K562 (cell line): Measurements from ENCODE around the gene BICC1. TPM values are rescaled to one million over a fixed set of nuclear protein-coding genes. Genes with fewer than 3 reads are reported as not detected.

Experiments used
- ATAC-seq: fragments of 200-7000 bp; cut with Tn5 transposase; 3 replicates; pipeline ENCODE4 v1.9.1; 2020; ENCODE audit warnings: moderate library complexity
- BruUV-seq: library from RNA; stranded (reverse); fragments of 400-500 nt; replicated peaks from 2 replicates; lab custom pipeline; 2021; lab: Mats Ljungman, UMichigan
- CTCF ChIA-PET: fragments of 300-600 bp; formaldehyde crosslinking; extraction: SDS; loops from one replicate; lab custom pipeline; 2021; ENCODE audit warnings: low intra/inter-chr PET ratio; lab: Yijun Ruan, JAX
- POLR2A ChIA-PET: fragments of 300-600, 350-650 bp; sonication (Branson Sonifier 250); formaldehyde crosslinking; extraction: SDS; loops from one replicate; lab custom pipeline; 2021; ENCODE audit warnings: antibody characterized with exemption, inconsistent platforms; lab: Yijun Ruan, JAX
- DNase-seq, 4 experiments: peaks; one replicate each; pipeline versions ENCODE4 v3.0.0 to v3.0.0-alpha.2; 2011 to 2018; ENCODE audit warnings: low spot score in 3 of 4, mixed read lengths in 3 of 4; ENCODE audit errors: extremely low read depth in 1 of 4
- FAIRE-seq: peaks from 2 replicates; lab custom pipeline; 2011; peaks lifted over from hg19 to GRCh38; lab: Jason Lieb, UNC
- H2AFZ ChIP-seq: 2 replicates; pipeline ENCODE4 v1.6.0; 2011; ENCODE audit warnings: low read depth, low read length, control low read depth, inconsistent platforms
- H3K27ac ChIP-seq: fragments of 200-600 bp; 3 replicates; pipeline ENCODE4 v1.8.0; 2011; ENCODE audit warnings: low read depth, mild to moderate bottlenecking, control low read depth, inconsistent platforms, low read length, moderate library complexity, mixed read lengths; ENCODE audit errors: extremely low read depth
- H3K27me3 ChIP-seq, 2 experiments: fragments of 300-600 bp in 1 of 2; 2 replicates in 1 of 2; 3 replicates in 1 of 2; pipeline versions ENCODE4 v1.6.0 to v1.8.0; 2011; ENCODE audit warnings: inconsistent platforms in 2 of 2, low read length in 2 of 2, mild to moderate bottlenecking in 1 of 2, mixed read lengths in 1 of 2, moderate library complexity in 1 of 2; ENCODE audit not compliant: control insufficient read depth in 2 of 2, insufficient read depth in 2 of 2
- H3K36me3 ChIP-seq: fragments of 300-600 bp; 3 replicates; pipeline ENCODE4 v1.8.0; 2011; ENCODE audit warnings: mild to moderate bottlenecking, low read length, inconsistent platforms; ENCODE audit not compliant: control insufficient read depth, insufficient read depth
- H3K4me1 ChIP-seq, 2 experiments: fragments of 200-600 bp in 1 of 2; replicated peaks in 1 of 2; 2 replicates in 1 of 2; 3 replicates in 1 of 2; pipeline versions ENCODE4 v1.5.1 to v1.8.0; 2011; ENCODE audit warnings: inconsistent platforms in 2 of 2, low read length in 2 of 2, mild to moderate bottlenecking in 1 of 2, mixed read lengths in 1 of 2, moderate library complexity in 1 of 2; ENCODE audit not compliant: control insufficient read depth in 2 of 2, insufficient read depth in 2 of 2
- H3K4me2 ChIP-seq: 2 replicates; pipeline ENCODE4 v1.6.1; 2011; ENCODE audit warnings: low read length, control low read depth, inconsistent platforms, mixed read lengths; ENCODE audit not compliant: insufficient read depth
- H3K4me3 ChIP-seq: fragments of 200-600 bp; sonication (generic), shearing (Covaris generic); 2 replicates; pipeline ENCODE4 v1.5.1; 2016; ENCODE audit warnings: control low read depth, inconsistent platforms
- H3K79me2 ChIP-seq: fragments of 200-600 bp; 3 replicates; pipeline ENCODE4 v1.8.0; 2011; ENCODE audit warnings: low read length, inconsistent platforms; ENCODE audit not compliant: control insufficient read depth, insufficient read depth
- H3K9ac ChIP-seq, 2 experiments: 2 replicates each; pipeline versions ENCODE4 v1.6.0 to v1.6.1; 2011; ENCODE audit warnings: low read depth in 2 of 2, low read length in 2 of 2, control low read depth in 1 of 2, inconsistent platforms in 1 of 2, mild to moderate bottlenecking in 1 of 2, mixed read lengths in 1 of 2; ENCODE audit not compliant: insufficient read depth in 1 of 2
- H3K9me1 ChIP-seq: one replicate; pipeline ENCODE4 v1.6.0; 2011; ENCODE audit warnings: inconsistent platforms, mild to moderate bottlenecking, low read length, moderate library complexity; ENCODE audit not compliant: control insufficient read depth, insufficient read depth
- H3K9me3 ChIP-seq: replicated peaks from 2 replicates; pipeline ENCODE4 v1.5.1; 2011; ENCODE audit warnings: low read depth, low read length, inconsistent platforms; ENCODE audit not compliant: control insufficient read depth, insufficient read depth
- H4K20me1 ChIP-seq: replicated peaks from 2 replicates; pipeline ENCODE4 v1.6.1; 2011; ENCODE audit warnings: low read length, inconsistent platforms, mixed read lengths; ENCODE audit not compliant: control insufficient read depth, insufficient read depth
- GABPB1 ChIP-seq: sonication (generic); formaldehyde crosslinking; IDR thresholded peaks from 2 replicates; pipeline ENCODE4 v1.8.0; 2022; ENCODE audit warnings: mild to moderate bottlenecking, missing genetic modification reagents
- HOXB6 ChIP-seq: fragments of 250-450 bp; sonication (Bioruptor Pico); IDR thresholded peaks from 2 replicates; pipeline ENCODE4 v1.5.1; 2022; ENCODE audit warnings: mild to moderate bottlenecking, borderline replicate concordance
- MTF1 ChIP-seq: fragments of 250-450 bp; sonication (Bioruptor Pico); IDR thresholded peaks from 2 replicates; pipeline ENCODE4 v1.9.0; 2021; ENCODE audit warnings: moderate library complexity, mild to moderate bottlenecking, inconsistent platforms, borderline replicate concordance
- NR2C1 ChIP-seq, 2 experiments: fragments of 450-650 bp; IDR thresholded peaks; 2 replicates each; pipeline ENCODE4 v1.6.1; 2017; ENCODE audit warnings: mild to moderate bottlenecking in 2 of 2, antibody characterized with exemption in 1 of 2, inconsistent platforms in 1 of 2, missing compliant biosample characterization in 1 of 2, missing genetic modification characterization in 1 of 2
- RFX7 ChIP-seq: fragments of 250-450 bp; sonication (Bioruptor Pico); IDR thresholded peaks from 2 replicates; pipeline ENCODE4 v1.5.1; 2021; ENCODE audit warnings: mild to moderate bottlenecking
- RUNX1 ChIP-seq: sonication (generic); IDR thresholded peaks from 2 replicates; pipeline ENCODE4 v1.6.1; 2016; ENCODE audit warnings: antibody characterized with exemption, low read depth
- SP2 ChIP-seq: IDR thresholded peaks from 2 replicates; pipeline ENCODE4 v1.6.1; 2011; ENCODE audit warnings: mild to moderate bottlenecking, low read depth, low read length, moderate library complexity; ENCODE audit not compliant: poor library complexity, severe bottlenecking; ENCODE audit errors: extremely low read depth
- ZNF224 ChIP-seq: sonication (generic); formaldehyde crosslinking; IDR thresholded peaks from 2 replicates; pipeline ENCODE4 v1.8.0; 2022; ENCODE audit warnings: mild to moderate bottlenecking, missing genetic modification reagents
- ZNF778 ChIP-seq: fragments of 450-650 bp; formaldehyde crosslinking; IDR thresholded peaks from 2 replicates; pipeline ENCODE4 v1.4.0; 2020; ENCODE audit warnings: mild to moderate bottlenecking, moderate library complexity
- WGBS: fragments of 100-300 bp; shearing (Covaris generic); methylation state at CpG from one replicate; pipeline ENCODE4 v1.1.6; 2016; ENCODE audit warnings: low coverage, mixed read lengths; ENCODE audit not compliant: insufficient coverage; ENCODE audit errors: missing lambda C conversion rate; 5-methylcytosine and 5-hydroxymethylcytosine counted together
- in situ Hi-C: fragments of 300-500 bp; cut with MboI; formaldehyde crosslinking; loops from 4 replicates; pipeline ENCODE4 v1.15.0; 2018; ENCODE audit warnings: inconsistent platforms, mixed read lengths
- intact Hi-C: fragments of 100-400 bp; cut with micrococcal nuclease; formaldehyde crosslinking; loops from 2 replicates; pipeline ENCODE4 v1.14.2; 2022
- polyA plus RNA-seq, 8 experiments: library from polyadenylated mRNA; depleted of rRNA in 4 of 8; stranded (reverse) in 5 of 8; unstranded in 3 of 8; fragments of >200 nt; fragmentation: Nextera tagmentation in 2 of 8; fragmentation: Illumina TruSeq in 1 of 8; extraction: Ambion mirVana in 2 of 8; extraction: Trizol in 1 of 8; gene quantifications; 2 replicates each; pipeline versions ENCODE4 v1.2.1 to v1.2.3, GENCODE V29; 2011 to 2014; ENCODE audit warnings: inconsistent platforms in 1 of 8, missing spikeins in 1 of 8
- total RNA-seq, 7 experiments: library from RNA; depleted of rRNA in 6 of 7; stranded (reverse); fragments of >200 nt in 6 of 7; fragmentation: Illumina TruSeq in 2 of 7; extraction: Trizol in 2 of 7; gene quantifications; 2 replicates each; pipeline versions ENCODE4 v1.2.1 to v1.2.3, GENCODE V29; 2011 to 2021; ENCODE audit warnings: low replicate concordance in 1 of 7
- TF ChIP-seq, protein P1 (sequence below): IDR thresholded peaks from 2 replicates; pipeline ENCODE4 v1.6.1; 2014; ENCODE audit warnings: antibody characterized with exemption
- TF ChIP-seq, protein P2 (sequence below), 2 experiments: fragments of 450-650 bp in 1 of 2; sonication (generic) in 1 of 2; formaldehyde crosslinking in 1 of 2; IDR thresholded peaks; 2 replicates each; pipeline versions ENCODE4 v1.7.1 to v1.9.0; 2016 to 2022; ENCODE audit warnings: inconsistent platforms in 1 of 2, mild to moderate bottlenecking in 1 of 2, missing genetic modification reagents in 1 of 2

The BICC1 gene
- total and polyA plus RNA-seq, 9 of the 15 experiments (the other 6 are each of a cell fraction or from before 2014, with no cell fraction given), result not detected

DNA sequence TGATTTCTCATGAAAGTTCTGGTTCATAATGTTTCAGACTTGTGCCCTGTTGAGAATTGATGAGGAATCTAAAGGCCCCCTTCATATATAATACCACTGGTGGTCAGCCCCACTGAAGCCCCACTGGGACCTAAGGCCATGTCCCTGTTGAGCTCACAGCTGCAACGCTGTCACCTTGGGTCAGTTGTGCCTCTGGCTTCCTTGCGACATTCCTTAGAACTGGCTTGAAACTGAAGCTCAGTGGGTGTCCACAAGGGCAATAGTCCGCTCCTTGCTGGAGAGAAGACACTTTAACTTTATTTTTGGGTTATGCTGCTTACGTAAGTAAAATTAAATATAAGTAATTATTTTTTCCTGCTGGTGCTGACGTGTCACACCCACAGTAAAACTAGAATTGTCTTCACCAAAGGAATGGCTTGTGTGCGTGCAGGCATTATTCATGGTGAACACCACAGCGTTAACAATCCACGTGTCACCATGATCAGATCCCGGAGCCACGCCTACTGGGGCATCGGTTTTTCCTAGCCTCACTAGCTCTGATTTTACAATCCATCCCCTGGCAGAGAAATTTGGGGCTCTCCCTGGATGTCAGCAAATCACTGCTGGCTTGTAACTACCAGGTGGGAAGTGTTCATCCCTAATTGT is 66.5 kb downstream of the BICC1 start:
- Histone ChIP-seq H3K9me3 (no peaks in the 10 kb centered on the region), H2AFZ (no peak overlapping the region), H3K27me3 (no peaks in the 10 kb centered on the region), H3K27ac (no peak overlapping the region), H3K4me3 (no peak overlapping the region), H3K4me1 (no peaks in the 10 kb centered on the region), H3K4me2 (no peak overlapping the region), H3K9ac (no peak overlapping the region), H3K79me2 (no peaks in the 10 kb centered on the region), H3K36me3 (no peaks in the 10 kb centered on the region), H4K20me1 (no peaks in the 10 kb centered on the region), H3K9me1 (no peaks in the 10 kb centered on the region)
- no peak for ATAC-seq
- no peak for FAIRE-seq
- under 1% methylated on average over 11 of the region's 11 CpGs for WGBS
- intact Hi-C loops, result no loop called here
- in situ Hi-C loops, result no loop called here
- no peak for DNase-seq
- BruUV-seq, result no TSS peak
- ChIA-PET CTCF (no interaction called here), POLR2A (no interaction called here)
- TF ChIP-seq RUNX1, result no peak
- no peak for TF ChIP-seq SP2
- TF ChIP-seq HOXB6 (CRISPR knock-in tag), result no peak
- no peak for TF ChIP-seq ZNF224 (CRISPR knock-in tag)
- TF ChIP-seq RFX7 (CRISPR knock-in tag), result no peak
- TF ChIP-seq, protein P1, sequence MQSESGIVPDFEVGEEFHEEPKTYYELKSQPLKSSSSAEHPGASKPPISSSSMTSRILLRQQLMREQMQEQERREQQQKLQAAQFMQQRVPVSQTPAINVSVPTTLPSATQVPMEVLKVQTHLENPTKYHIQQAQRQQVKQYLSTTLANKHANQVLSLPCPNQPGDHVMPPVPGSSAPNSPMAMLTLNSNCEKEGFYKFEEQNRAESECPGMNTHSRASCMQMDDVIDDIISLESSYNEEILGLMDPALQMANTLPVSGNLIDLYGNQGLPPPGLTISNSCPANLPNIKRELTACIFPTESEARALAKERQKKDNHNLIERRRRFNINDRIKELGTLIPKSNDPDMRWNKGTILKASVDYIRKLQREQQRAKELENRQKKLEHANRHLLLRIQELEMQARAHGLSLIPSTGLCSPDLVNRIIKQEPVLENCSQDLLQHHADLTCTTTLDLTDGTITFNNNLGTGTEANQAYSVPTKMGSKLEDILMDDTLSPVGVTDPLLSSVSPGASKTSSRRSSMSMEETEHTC, result no peak
- no peak for TF ChIP-seq GABPB1 (CRISPR knock-in tag)
- TF ChIP-seq NR2C1 (IDR thresholded peaks at IDR 0.05), result no peak
- no peak for TF ChIP-seq NR2C1 (tag; IDR thresholded peaks at IDR 0.05)
- no peak for TF ChIP-seq ZNF778 (CRISPR knock-in tag)
- TF ChIP-seq MTF1, result no peak
- TF ChIP-seq, protein P2, sequence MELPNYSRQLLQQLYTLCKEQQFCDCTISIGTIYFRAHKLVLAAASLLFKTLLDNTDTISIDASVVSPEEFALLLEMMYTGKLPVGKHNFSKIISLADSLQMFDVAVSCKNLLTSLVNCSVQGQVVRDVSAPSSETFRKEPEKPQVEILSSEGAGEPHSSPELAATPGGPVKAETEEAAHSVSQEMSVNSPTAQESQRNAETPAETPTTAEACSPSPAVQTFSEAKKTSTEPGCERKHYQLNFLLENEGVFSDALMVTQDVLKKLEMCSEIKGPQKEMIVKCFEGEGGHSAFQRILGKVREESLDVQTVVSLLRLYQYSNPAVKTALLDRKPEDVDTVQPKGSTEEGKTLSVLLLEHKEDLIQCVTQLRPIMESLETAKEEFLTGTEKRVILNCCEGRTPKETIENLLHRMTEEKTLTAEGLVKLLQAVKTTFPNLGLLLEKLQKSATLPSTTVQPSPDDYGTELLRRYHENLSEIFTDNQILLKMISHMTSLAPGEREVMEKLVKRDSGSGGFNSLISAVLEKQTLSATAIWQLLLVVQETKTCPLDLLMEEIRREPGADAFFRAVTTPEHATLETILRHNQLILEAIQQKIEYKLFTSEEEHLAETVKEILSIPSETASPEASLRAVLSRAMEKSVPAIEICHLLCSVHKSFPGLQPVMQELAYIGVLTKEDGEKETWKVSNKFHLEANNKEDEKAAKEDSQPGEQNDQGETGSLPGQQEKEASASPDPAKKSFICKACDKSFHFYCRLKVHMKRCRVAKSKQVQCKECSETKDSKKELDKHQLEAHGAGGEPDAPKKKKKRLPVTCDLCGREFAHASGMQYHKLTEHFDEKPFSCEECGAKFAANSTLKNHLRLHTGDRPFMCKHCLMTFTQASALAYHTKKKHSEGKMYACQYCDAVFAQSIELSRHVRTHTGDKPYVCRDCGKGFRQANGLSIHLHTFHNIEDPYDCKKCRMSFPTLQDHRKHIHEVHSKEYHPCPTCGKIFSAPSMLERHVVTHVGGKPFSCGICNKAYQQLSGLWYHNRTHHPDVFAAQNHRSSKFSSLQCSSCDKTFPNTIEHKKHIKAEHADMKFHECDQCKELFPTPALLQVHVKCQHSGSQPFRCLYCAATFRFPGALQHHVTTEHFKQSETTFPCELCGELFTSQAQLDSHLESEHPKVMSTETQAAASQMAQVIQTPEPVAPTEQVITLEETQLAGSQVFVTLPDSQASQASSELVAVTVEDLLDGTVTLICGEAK (IDR thresholded peaks at IDR 0.05), result no peak
- TF ChIP-seq, protein P2 (CRISPR knock-in tag; IDR thresholded peaks at IDR 0.05), result no peak
